B cell (primary cell): ENCODE results near the gene MAD1L1. TPM values are rescaled to one million over a fixed set of nuclear protein-coding genes. Genes with fewer than 3 reads are reported as not detected.

ENCODE experiments used
- ATAC-seq: fragments of 200-7000 bp; cut with Tn5 transposase; one replicate; pipeline ENCODE4 v1.10.0; 2021; ENCODE audit warnings: low read depth, mild to moderate bottlenecking, moderate number of reproducible peaks, moderate library complexity
- CTCF ChIA-PET: fragments of 350-600 bp; sonication (Branson Sonifier 250); formaldehyde crosslinking; loops from one replicate; lab custom pipeline; 2021; ENCODE audit warnings: antibody characterized with exemption, inconsistent platforms; lab: Charles Lee
- POLR2A ChIA-PET: fragments of 350-600 bp; sonication (Branson Sonifier 250); formaldehyde crosslinking; loops from one replicate; lab custom pipeline; 2021; ENCODE audit warnings: antibody characterized with exemption; lab: Charles Lee
- DNase-seq: peaks from one replicate; pipeline ENCODE4 v3.0.0; 2013
- H2AFZ ChIP-seq: 2 replicates; pipeline ENCODE4 v1.6.1; 2012; ENCODE audit warnings: mild to moderate bottlenecking, low read depth, low read length; ENCODE audit not compliant: insufficient read depth, poor library complexity, severe bottlenecking
- H3K27ac ChIP-seq, 2 donors: 1 replicate in 1 of 2; 2 replicates in 1 of 2; pipeline ENCODE4 v1.5.1; 2012 to 2013; ENCODE audit warnings: low read length in 2 of 2, mild to moderate bottlenecking in 2 of 2, moderate library complexity in 1 of 2
- H3K27me3 ChIP-seq, 4 experiments: fragments of 200-600 bp in 1 of 4; sonication (generic) in 1 of 4; replicated peaks in 1 of 4; 1 replicate in 2 of 4; 2 replicates in 2 of 4; pipeline versions ENCODE4 v1.6.1 to v1.7.0; 2013 to 2016; ENCODE audit warnings: low read length in 3 of 4, mild to moderate bottlenecking in 2 of 4, mixed read lengths in 1 of 4, moderate library complexity in 1 of 4; ENCODE audit not compliant: insufficient read depth in 4 of 4, control insufficient read depth in 3 of 4; ENCODE audit errors: control extremely low read depth in 1 of 4
- H3K36me3 ChIP-seq, 2 experiments: replicated peaks in 1 of 2; 1 replicate in 1 of 2; 2 replicates in 1 of 2; pipeline versions ENCODE4 v1.6.1 to v1.7.1; 2013; ENCODE audit warnings: low read length in 1 of 2; ENCODE audit not compliant: insufficient read depth in 2 of 2, control insufficient read depth in 1 of 2; ENCODE audit errors: control extremely low read depth in 1 of 2, extremely low read depth in 1 of 2
- H3K4me1 ChIP-seq, 2 donors: fragments of 200-600 bp in 1 of 2; sonication (generic) in 1 of 2; 1 replicate in 1 of 2; 2 replicates in 1 of 2; pipeline versions ENCODE4 v1.5.1 to v1.6.1; 2013 to 2017; ENCODE audit warnings: low read length in 2 of 2; ENCODE audit not compliant: control insufficient read depth in 2 of 2, insufficient read depth in 2 of 2
- H3K4me2 ChIP-seq: replicated peaks from 2 replicates; pipeline ENCODE3; 2012; ENCODE audit warnings: mild to moderate bottlenecking, low read depth, low read length; ENCODE audit not compliant: poor library complexity, severe bottlenecking
- H3K4me3 ChIP-seq, 5 experiments: fragments of 200-600 bp in 1 of 5; sonication (generic) in 1 of 5; 1 replicate in 3 of 5; 2 replicates in 2 of 5; pipeline versions ENCODE4 v1.5.1 to v1.7.0; 2011 to 2016; ENCODE audit warnings: low read length in 4 of 5, mild to moderate bottlenecking in 4 of 5, low read depth in 2 of 5, control low read depth in 1 of 5, moderate library complexity in 1 of 5; ENCODE audit not compliant: insufficient read depth in 1 of 5; ENCODE audit errors: control extremely low read depth in 1 of 5, extremely low read depth in 1 of 5
- H3K79me2 ChIP-seq: fragments of 200-600 bp; sonication (generic); one replicate; pipeline ENCODE4 v1.6.0; 2016; ENCODE audit warnings: low read length; ENCODE audit not compliant: control insufficient read depth, insufficient read depth
- H3K9ac ChIP-seq: fragments of 200-600 bp; sonication (generic); 2 replicates; pipeline ENCODE4 v1.6.1; 2017; ENCODE audit warnings: mild to moderate bottlenecking, low read length, moderate library complexity
- H3K9me3 ChIP-seq, 3 donors: one replicate each; pipeline versions ENCODE4 v1.6.1 to v1.7.1; 2013; ENCODE audit warnings: low read length in 2 of 3; ENCODE audit not compliant: control insufficient read depth in 2 of 3, insufficient read depth in 1 of 3; ENCODE audit errors: control extremely low read depth in 1 of 3
- H4K20me1 ChIP-seq: 2 replicates; pipeline ENCODE4 v1.6.0; 2012; ENCODE audit warnings: mild to moderate bottlenecking, low read length; ENCODE audit not compliant: insufficient read depth, control insufficient read depth, poor library complexity, severe bottlenecking
- H3K27ac Mint-ChIP-seq: one replicate; pipeline ENCODE4 v1.8.0; 2021; ENCODE audit warnings: mixed read lengths
- H3K27me3 Mint-ChIP-seq: one replicate; pipeline ENCODE4 v1.8.0; 2021; ENCODE audit warnings: mixed read lengths
- H3K4me1 Mint-ChIP-seq: one replicate; pipeline ENCODE4 v1.8.0; 2021; ENCODE audit warnings: mixed read lengths
- H3K4me3 Mint-ChIP-seq: one replicate; pipeline ENCODE4 v1.8.0; 2021; ENCODE audit warnings: mixed read lengths
- H3K9me3 Mint-ChIP-seq: one replicate; pipeline ENCODE4 v1.8.0; 2022; ENCODE audit warnings: mixed read lengths; ENCODE audit not compliant: insufficient read depth
- CTCF ChIP-seq: fragments of 200-600 bp; IDR thresholded peaks from one replicate; pipeline ENCODE4 v1.8.0; 2022; ENCODE audit warnings: antibody characterized with exemption, mild to moderate bottlenecking
- EZH2 ChIP-seq: IDR thresholded peaks from 2 replicates; pipeline ENCODE4 v1.6.1; 2012; ENCODE audit warnings: borderline replicate concordance, low read depth, mild to moderate bottlenecking, moderate library complexity, low read length; ENCODE audit not compliant: insufficient read depth, poor library complexity, severe bottlenecking
- WGBS: methylation state at CpG from one replicate; pipeline ENCODE4 v1.1.5; 2013; ENCODE audit warnings: missing lambda C conversion rate; ENCODE audit not compliant: insufficient coverage; 5-methylcytosine and 5-hydroxymethylcytosine counted together
- intact Hi-C: fragments of 100-400 bp; cut with micrococcal nuclease; formaldehyde crosslinking; loops from one replicate; pipeline ENCODE4 v1.10.0; 2022
- polyA plus RNA-seq: library from polyadenylated mRNA; depleted of rRNA; stranded (reverse); fragments of >200 nt; gene quantifications from 2 replicates; pipeline ENCODE4 v1.2.3, GENCODE V29; 2012
- total RNA-seq, 2 donors: library from RNA; stranded (reverse); fragments of 120-200 nt in 1 of 2; gene quantifications; 1 replicate in 1 of 2; 2 replicates in 1 of 2; pipeline versions ENCODE4 v1.2.3 to v1.2.4, GENCODE V29; 2013 to 2022

MAD1L1 gene
- total and polyA plus RNA-seq, 2 donors (not counting 1 experiment from before 2014, with no cell fraction given): 86.7 to 110 TPM

DNA sequence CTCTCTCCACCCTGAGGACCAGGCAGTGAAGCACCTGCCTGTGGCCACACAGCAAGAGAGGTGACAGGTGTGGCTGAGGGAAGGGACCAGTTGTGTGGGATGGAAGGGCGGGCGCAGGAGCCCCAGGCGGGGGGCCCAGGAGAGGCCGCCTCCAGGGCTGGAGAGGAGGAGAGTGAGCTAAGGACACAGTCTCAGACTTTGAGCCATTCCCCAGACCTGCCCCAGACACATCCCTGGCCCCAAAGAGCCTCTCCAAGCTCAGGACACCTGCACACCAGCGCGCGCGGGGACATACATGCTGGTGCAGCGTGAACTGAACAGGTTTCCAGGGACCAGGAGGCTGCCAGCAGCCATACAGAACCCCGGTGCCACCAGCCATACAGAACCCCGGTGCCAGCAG lies 237.3 kb downstream of the MAD1L1 start:
- no peak for ATAC-seq

GRCh38 chr7:1994931-1995330 lies 237.8 kb downstream of the MAD1L1 start:
- no peak for ATAC-seq
- intact Hi-C loops: no loop called here
- no peak overlapping the region for H3K4me2 ChIP-seq
- TF ChIP-seq CTCF: no peak
- no peak for TF ChIP-seq EZH2
- no peak for DNase-seq
- no peaks in the 10 kb centered on the region for H3K9me3 ChIP-seq
- H3K36me3 ChIP-seq: no peaks in the 10 kb centered on the region
- H3K27me3 Mint-ChIP-seq: no peaks in the 10 kb centered on the region
- H3K27me3 ChIP-seq: no peaks in the 10 kb centered on the region
- H3K9ac ChIP-seq: no peak overlapping the region
- no peaks in the 10 kb centered on the region for H3K9me3 Mint-ChIP-seq
- H3K4me3 Mint-ChIP-seq: no peak overlapping the region
- POLR2A ChIA-PET: no interaction called here
- H3K27ac Mint-ChIP-seq: no peak overlapping the region
- H3K4me3 ChIP-seq: no peak overlapping the region
- H3K27ac ChIP-seq: no peak overlapping the region
- H2AFZ ChIP-seq: no peak overlapping the region
- H4K20me1 ChIP-seq: no peaks in the 10 kb centered on the region
- H3K79me2 ChIP-seq: no peaks in the 10 kb centered on the region
- peaks cover 14% of the 10 kb centered on the region for H3K4me1 Mint-ChIP-seq
- CTCF ChIA-PET: no interaction called here
- no peaks in the 10 kb centered on the region for H3K4me1 ChIP-seq
- 98% methylated on average over 13 of the region's 13 CpGs for WGBS

More for the DNA sequence above, 237.3 kb downstream of the MAD1L1 start:
- Mint-ChIP-seq H3K27ac (no peak overlapping the region), H3K9me3 (no peaks in the 10 kb centered on the region), H3K4me3 (no peak overlapping the region), H3K27me3 (no peaks in the 10 kb centered on the region), H3K4me1 (peaks cover 19% of the 10 kb centered on the region)
- Histone ChIP-seq H3K9me3 (no peaks in the 10 kb centered on the region), H3K4me3 (no peak overlapping the region), H3K36me3 (peaks cover 0 to 1% of the 10 kb centered on the region in 2 experiments), H2AFZ (no peak overlapping the region), H3K27ac (no peak overlapping the region), H3K4me2 (no peak overlapping the region), H3K4me1 (no peaks in the 10 kb centered on the region), H3K9ac (no peak overlapping the region), H4K20me1 (no peaks in the 10 kb centered on the region), H3K79me2 (no peaks in the 10 kb centered on the region), H3K27me3 (no peaks in the 10 kb centered on the region)
- intact Hi-C loops: no loop called here
- WGBS: 83% methylated on average over 7 of the region's 11 CpGs
- CTCF ChIA-PET: no interaction called here
- DNase-seq: no peak
- POLR2A ChIA-PET: no interaction called here
- no peak for TF ChIP-seq CTCF
- TF ChIP-seq EZH2: no peak
